Brain pericyte (primary cell): ENCODE data around the gene SPRR1A.

Source experiments
- DNase-seq: peaks from one replicate; pipeline ENCODE4 v3.0.0-alpha.2; 2012; ENCODE audit warnings: low read depth, low spot score

The SPRR1A gene

GRCh38 chr1:153028766-153029165, 44.9 kb downstream of the SPRR1A start:
- DNase-seq, result no peak

DNA sequence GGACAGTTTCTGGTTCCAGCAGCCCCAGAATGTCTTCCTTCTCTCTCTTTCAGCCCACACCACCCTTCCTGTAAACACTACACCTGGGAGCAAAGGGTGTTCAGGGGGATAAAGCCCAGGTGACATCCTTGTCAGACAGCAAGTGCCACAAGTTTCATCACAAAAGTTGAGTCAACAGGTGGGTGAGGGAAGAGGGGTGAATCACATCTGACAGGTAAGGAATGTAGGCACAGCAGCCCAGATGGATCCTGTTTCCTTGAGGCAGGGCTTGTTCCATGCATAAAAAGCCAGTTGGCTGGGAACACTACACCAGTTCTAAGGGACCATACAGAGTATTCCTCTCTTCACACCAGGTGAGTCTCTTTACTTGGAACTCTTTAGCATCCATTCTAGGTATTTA, 47.0 kb downstream of the SPRR1A start, which contains the start of gene SPRR1B:
TSS of gene SPRR1B (plus strand) at position 309 of the 400 bp plus-strand sequence. CDS start 1,143 bp downstream, outside the sequence.
- no peak for DNase-seq

- no peak for DNase-seq
Measured at GRCh38 chr1:153032073-153032472, 48.2 kb downstream of the SPRR1A start.

- no peak for DNase-seq
Measured at GRCh38 chr1:153032677-153033308, 48.9 kb downstream of the SPRR1A start.

DNA sequence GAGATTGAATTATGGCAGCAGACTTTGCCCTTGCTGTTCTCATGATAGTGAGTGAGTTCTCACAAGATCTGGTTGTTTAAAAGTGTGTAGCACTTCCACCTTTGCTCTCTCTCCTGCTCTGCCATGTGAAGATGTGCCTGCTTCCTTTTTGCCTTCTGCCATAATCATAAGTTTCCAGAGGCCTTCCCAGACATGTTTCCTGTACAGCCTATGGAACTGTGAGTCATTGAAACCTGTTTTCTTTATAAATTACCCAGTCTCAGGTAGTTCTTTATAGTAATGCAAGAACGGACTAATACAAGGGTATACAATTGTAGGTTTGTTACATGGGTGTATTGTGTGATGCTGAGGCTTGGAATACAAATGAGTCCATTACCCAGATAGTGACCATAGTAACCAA, 51.3 kb downstream of the SPRR1A start:
- no peak for DNase-seq
